Liver (tissue), 3 donors: Measurements from ENCODE around the gene UXS1.

Source experiments
- CTCF ChIP-seq: fragments of 150-350 bp; IDR thresholded peaks from 2 replicates; pipeline ENCODE4 v1.5.1; 2017; ENCODE audit warnings: improper control_type of control experiment, low read depth, low read length; ENCODE audit not compliant: missing input control
- EGR1 ChIP-seq, 2 donors: IDR thresholded peaks; 2 replicates each; pipeline ENCODE4 v1.6.1; 2016 to 2018; ENCODE audit warnings: antibody characterized with exemption in 2 of 2, low read depth in 2 of 2
- RAD21 ChIP-seq, 2 donors: IDR thresholded peaks; 2 replicates each; pipeline ENCODE4 v1.6.1; 2016; ENCODE audit warnings: antibody characterized with exemption in 2 of 2, mild to moderate bottlenecking in 2 of 2
- SP1 ChIP-seq: IDR thresholded peaks from 2 replicates; pipeline ENCODE4 v1.6.1; 2018; ENCODE audit warnings: antibody characterized with exemption, mild to moderate bottlenecking
- TAF1 ChIP-seq: conservative IDR thresholded peaks from 2 replicates; pipeline ENCODE4 v1.6.1; 2016; ENCODE audit warnings: antibody characterized with exemption, mild to moderate bottlenecking
- donor health status: healthy.
- donor health status: healthy.

DNA sequence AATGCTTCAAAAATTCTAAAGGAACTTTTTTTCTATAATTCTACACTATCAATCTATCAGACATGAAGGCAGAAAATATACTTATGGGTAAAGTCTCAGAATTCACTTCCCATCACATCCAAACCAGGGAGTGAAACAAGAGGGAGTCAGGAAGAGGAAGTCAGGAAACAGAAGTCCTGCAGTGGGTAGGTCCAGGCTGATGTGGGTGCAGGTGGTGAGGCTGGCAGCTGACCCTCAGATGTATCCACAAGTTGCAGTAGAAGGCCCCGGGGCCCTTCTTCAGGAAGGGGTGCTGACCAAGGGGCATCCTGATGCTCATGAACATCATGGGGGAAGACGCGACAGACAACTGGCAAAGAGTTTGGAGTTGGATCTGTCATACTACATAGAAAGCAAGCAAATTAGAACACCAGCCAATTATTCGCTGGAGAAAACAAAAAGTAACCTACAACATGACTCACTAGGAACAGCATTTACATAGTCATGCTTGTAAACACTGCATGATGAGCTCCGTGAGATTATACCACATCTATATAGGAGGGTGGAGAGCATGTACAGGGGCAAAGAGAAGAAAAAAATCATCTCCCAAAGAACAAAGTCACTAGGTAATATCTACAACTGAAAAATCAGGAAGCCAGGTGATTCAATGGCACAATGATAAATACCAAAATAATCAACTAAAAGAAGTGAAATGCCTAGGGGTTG is 4.2 kb downstream of the UXS1 start:
- no peak for TF ChIP-seq EGR1 (IDR thresholded peaks at IDR 0.05; ENCODE audit: low read depth in 2 of 2)
- TF ChIP-seq CTCF: no peak
- no peak for TF ChIP-seq TAF1
- no peak for TF ChIP-seq SP1
- no peak for TF ChIP-seq RAD21 (IDR thresholded peaks at IDR 0.05)
